Endothelial cell (in vitro differentiated cells): Measurements from ENCODE around the gene PARD3B. TPM values are rescaled to one million over a fixed set of nuclear protein-coding genes. Genes with fewer than 3 reads are reported as not detected.

ENCODE experiments used
- DNase-seq: peaks from one replicate; pipeline ENCODE4 v3.0.0; 2021; ENCODE audit warnings: low spot score
- H3K27ac Mint-ChIP-seq: one replicate; pipeline ENCODE4 v1.8.0; 2021; ENCODE audit warnings: mixed read lengths, inconsistent platforms; ENCODE audit not compliant: unreplicated experiment
- H3K27me3 Mint-ChIP-seq: one replicate; pipeline ENCODE4 v1.8.0; 2021; ENCODE audit warnings: mild to moderate bottlenecking, moderate library complexity, mixed read lengths, inconsistent platforms; ENCODE audit not compliant: unreplicated experiment
- H3K36me3 Mint-ChIP-seq: one replicate; pipeline ENCODE4 v1.8.0; 2021; ENCODE audit warnings: mild to moderate bottlenecking, low read depth, mixed read lengths, inconsistent platforms; ENCODE audit not compliant: unreplicated experiment
- H3K4me1 Mint-ChIP-seq: one replicate; pipeline ENCODE4 v1.8.0; 2021; ENCODE audit warnings: mild to moderate bottlenecking, mixed read lengths, inconsistent platforms; ENCODE audit not compliant: unreplicated experiment
- H3K4me3 Mint-ChIP-seq: one replicate; pipeline ENCODE4 v1.8.0; 2021; ENCODE audit warnings: mild to moderate bottlenecking, mixed read lengths, inconsistent platforms; ENCODE audit not compliant: unreplicated experiment
- H3K9me3 Mint-ChIP-seq: one replicate; pipeline ENCODE4 v1.8.0; 2021; ENCODE audit warnings: mixed read lengths, inconsistent platforms; ENCODE audit not compliant: unreplicated experiment
- CTCF ChIP-seq: fragments of 200-600 bp; sonication (generic); IDR thresholded peaks from one replicate; pipeline ENCODE4 v1.5.0; 2021; ENCODE audit warnings: antibody characterized with exemption; ENCODE audit not compliant: unreplicated experiment
- total RNA-seq: library from RNA; stranded (reverse); fragmentation: NEBNext Ultra II Directional; extraction: Animal tissue kit (Norgen Biotek cat#: 25700); gene quantifications from one replicate; pipeline ENCODE4 v1.2.1, GENCODE V29; 2021; ENCODE audit not compliant: unreplicated experiment

PARD3B gene
- total RNA-seq, 1 donor from 2014 or later, result 17.4 TPM

DNA sequence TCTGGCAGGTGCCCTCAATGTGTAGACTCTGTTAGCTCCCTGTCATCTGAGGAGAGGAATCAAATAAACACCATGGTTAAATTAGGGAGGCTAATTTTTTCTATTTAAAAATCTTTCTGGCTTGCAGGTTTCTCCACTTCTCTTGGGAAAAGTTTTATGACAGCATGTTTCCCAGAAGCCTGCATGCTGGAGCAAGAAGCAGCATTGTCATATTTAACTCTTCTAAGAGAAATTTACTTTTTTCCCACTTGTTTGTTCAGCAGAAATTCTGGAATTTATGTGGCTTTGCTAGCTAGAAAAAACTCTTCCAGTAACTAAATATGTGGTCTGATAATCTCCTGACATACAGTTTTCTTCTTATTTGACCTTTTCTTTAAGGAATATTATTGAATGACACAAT is 230.5 kb downstream of the PARD3B start:
- Mint-ChIP-seq H3K27me3 (no peaks in the 10 kb centered on the region), H3K27ac (no peak overlapping the region), H3K4me1 (no peaks in the 10 kb centered on the region), H3K9me3 (no peaks in the 10 kb centered on the region), H3K4me3 (no peak overlapping the region), H3K36me3 (no peaks in the 10 kb centered on the region)
- no peak for TF ChIP-seq CTCF
- DNase-seq, result no peak

- H3K4me3 Mint-ChIP-seq, result no peak overlapping the region
- H3K27ac Mint-ChIP-seq, result no peak overlapping the region
- DNase-seq, result no peak
- H3K4me1 Mint-ChIP-seq, result no peaks in the 10 kb centered on the region
- H3K27me3 Mint-ChIP-seq, result no peaks in the 10 kb centered on the region
- no peak for TF ChIP-seq CTCF
- no peaks in the 10 kb centered on the region for H3K9me3 Mint-ChIP-seq
- no peaks in the 10 kb centered on the region for H3K36me3 Mint-ChIP-seq
Measured at GRCh38 chr2:204776781-204777559, 231.7 kb downstream of the PARD3B start.

- TF ChIP-seq CTCF, result no peak
- no peak overlapping the region for H3K27ac Mint-ChIP-seq
- H3K4me1 Mint-ChIP-seq, result peaks cover 6% of the 10 kb centered on the region
- no peaks in the 10 kb centered on the region for H3K36me3 Mint-ChIP-seq
- H3K4me3 Mint-ChIP-seq, result no peak overlapping the region
- H3K27me3 Mint-ChIP-seq, result no peaks in the 10 kb centered on the region
- DNase-seq, result no peak
- H3K9me3 Mint-ChIP-seq, result no peaks in the 10 kb centered on the region
Measured at GRCh38 chr2:204779771-204780170, 234.5 kb downstream of the PARD3B start.

GRCh38 chr2:204781941-204782340 is 236.7 kb downstream of the PARD3B start:
- Mint-ChIP-seq H3K4me1 (peaks cover 6% of the 10 kb centered on the region), H3K36me3 (no peaks in the 10 kb centered on the region), H3K27me3 (no peaks in the 10 kb centered on the region), H3K4me3 (no peak overlapping the region), H3K9me3 (no peaks in the 10 kb centered on the region), H3K27ac (no peak overlapping the region)
- no peak for TF ChIP-seq CTCF
- DNase-seq, result no peak

DNA sequence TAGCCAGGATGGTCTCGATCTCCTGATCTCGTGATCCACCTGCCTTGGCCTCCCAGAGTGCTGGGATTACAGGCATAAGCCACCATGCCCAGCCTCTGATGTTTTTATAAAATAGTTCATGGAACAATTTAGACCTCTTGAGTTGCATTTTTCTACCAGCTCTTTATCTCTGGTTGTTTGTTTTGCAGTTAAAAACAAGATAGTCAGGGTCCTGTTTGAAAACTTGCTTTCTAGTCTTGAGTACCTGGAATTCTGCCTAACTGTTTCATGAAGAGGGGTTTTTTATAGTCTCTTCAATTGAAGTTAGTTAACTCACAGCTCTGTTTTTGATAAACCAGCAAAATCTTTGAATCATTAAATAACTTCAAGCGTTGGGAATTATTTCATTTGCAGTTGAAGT is 244.8 kb downstream of the PARD3B start:
- Mint-ChIP-seq H3K4me1 (peaks cover 2% of the 10 kb centered on the region), H3K9me3 (no peaks in the 10 kb centered on the region), H3K27me3 (no peaks in the 10 kb centered on the region), H3K27ac (no peak overlapping the region), H3K36me3 (no peaks in the 10 kb centered on the region), H3K4me3 (no peak overlapping the region)
- no peak for TF ChIP-seq CTCF
- no peak for DNase-seq
